ENCODE data around the gene PTEN.
"Not testable (repeated sequence)": the region's sequence is repeated elsewhere in the genome, so short reads cannot be mapped to it uniquely, and the experiment has no call there.

Gene PTEN

GRCh38 chr10:87863053-87863943 is at the start of gene PTEN, which contains the start of gene KLLN:
Gene PTEN (plus strand): TSS chr10:87863625. CDS start chr10:87864470, 845 bp downstream.
Gene KLLN (minus strand): TSS chr10:87863533. CDS start chr10:87862487, 1,046 bp downstream.
- peak; percentile 86 for DNase-seq (ENCODE audit: low spot score)

GRCh38 chr10:87816163-87816897 is 47.1 kb upstream of the PTEN start:
- no peak for DNase-seq (ENCODE audit: low spot score)

GRCh38 chr10:87816898-87817608 is 46.4 kb upstream of the PTEN start:
- peak; percentile 16 for DNase-seq (ENCODE audit: low spot score)

- peak; percentile 92 for DNase-seq (ENCODE audit: low spot score)
Observed at GRCh38 chr10:87817609-87818504, 45.6 kb upstream of the PTEN start, which contains the start of gene ATAD1. Gene ATAD1 (minus strand): TSS chr10:87818226. CDS start chr10:87814599, 3,627 bp downstream.

- DNase-seq (ENCODE audit: low spot score): peak; percentile 49
Observed at GRCh38 chr10:87818505-87819288, 44.7 kb upstream of the PTEN start.

GRCh38 chr10:87819289-87819585 is 44.2 kb upstream of the PTEN start:
- DNase-seq (ENCODE audit: low spot score): no peak

- DNase-seq (ENCODE audit: low spot score): no peak
Observed at GRCh38 chr10:87826653-87827052, 36.8 kb upstream of the PTEN start.

GRCh38 chr10:87827681-87828080 is 35.7 kb upstream of the PTEN start:
- no peak for DNase-seq (ENCODE audit: low spot score)

GRCh38 chr10:87829051-87829450 is 34.4 kb upstream of the PTEN start:
- DNase-seq (ENCODE audit: low spot score): not testable (repeated sequence)

GRCh38 chr10:87829986-87830729 is 33.3 kb upstream of the PTEN start:
- DNase-seq (ENCODE audit: low spot score): peak; percentile 47

- no peak for DNase-seq (ENCODE audit: low spot score)
Observed at GRCh38 chr10:87836098-87836497, 27.3 kb upstream of the PTEN start.

- DNase-seq (ENCODE audit: low spot score): no peak
Observed at GRCh38 chr10:87837445-87837844, 26.0 kb upstream of the PTEN start.

GRCh38 chr10:87838650-87839049 is 24.8 kb upstream of the PTEN start:
- DNase-seq (ENCODE audit: low spot score): no peak

GRCh38 chr10:87841186-87841585 is 22.2 kb upstream of the PTEN start:
- no peak for DNase-seq (ENCODE audit: low spot score)

- DNase-seq (ENCODE audit: low spot score): no peak
Observed at GRCh38 chr10:87842220-87842641, 21.2 kb upstream of the PTEN start.

GRCh38 chr10:87842776-87843497 is 20.5 kb upstream of the PTEN start:
- no peak for DNase-seq (ENCODE audit: low spot score)

GRCh38 chr10:87843714-87844113 is 19.7 kb upstream of the PTEN start:
- no peak for DNase-seq (ENCODE audit: low spot score)

- DNase-seq (ENCODE audit: low spot score): peak; percentile 25
Observed at GRCh38 chr10:87844837-87845623, 18.4 kb upstream of the PTEN start.
